Measurements from ENCODE around the gene PTPN14. TPM values are rescaled to one million over a fixed set of nuclear protein-coding genes. Genes with fewer than 3 reads are reported as not detected.

PTPN14 gene
- total RNA-seq, 1 experiment from 2014 or later: 76.4 TPM

- no peaks in the 10 kb centered on the region for H3K23me2 ChIP-seq (ENCODE audit: insufficient read length, low read depth, low read length, poor library complexity, severe bottlenecking)
- no peak overlapping the region for H3K23ac ChIP-seq (ENCODE audit: insufficient read length, low read depth, low read length)
- H4K8ac ChIP-seq (replicated peaks; ENCODE audit: insufficient read length, low read depth, low read length): no peak overlapping the region
- H3K9me3 ChIP-seq (ENCODE audit: control insufficient read depth, low read depth, low read length): no peaks in the 10 kb centered on the region
- H3K18ac ChIP-seq (ENCODE audit: insufficient read length, low read depth, low read length): no peak overlapping the region
- no peak overlapping the region for H2AFZ ChIP-seq (ENCODE audit: low read length)
- no peak overlapping the region for H2BK5ac ChIP-seq (ENCODE audit: insufficient read length, low read length)
- H3K4me2 ChIP-seq (ENCODE audit: insufficient read depth, insufficient read length, low read length): no peak overlapping the region
- H3K79me2 ChIP-seq (ENCODE audit: insufficient read depth, low read length): peaks cover 25% of the 10 kb centered on the region; the same call in 1 of the 2 replicates
- no CpG with 5 or more reads among the region's 2 CpGs for WGBS (ENCODE audit: extremely low coverage, insufficient read length, low lambda C conversion rate)
- Mint-ChIP-seq H3K9me3 (no peaks in the 10 kb centered on the region), H3K27ac (no peak overlapping the region), H3K4me3 (no peak overlapping the region), H3K4me1 (peaks cover 58 to 68% of the 10 kb centered on the region in 2 experiments), H3K27me3 (ENCODE audit: low read depth) (no peaks in the 10 kb centered on the region), H3K36me3 (ENCODE audit: insufficient read depth in 1 of 3, low read depth in 3 of 3) (no peaks in the 10 kb centered on the region; a peak in 1 of 7 replicates)
- H2AK5ac ChIP-seq (ENCODE audit: insufficient read length, low read length): no peak overlapping the region
- no peaks in the 10 kb centered on the region for H3K27me3 ChIP-seq (ENCODE audit: insufficient read depth, low read length)
- H3K9ac ChIP-seq (ENCODE audit: extremely low read depth, insufficient read length, low read length): no peak overlapping the region
- H4K91ac ChIP-seq (ENCODE audit: insufficient read length, low read depth, low read length): no peak overlapping the region
- H3K56ac ChIP-seq (ENCODE audit: insufficient read length, low read depth, low read length): no peak overlapping the region
- H3K27ac ChIP-seq (ENCODE audit: insufficient read length, low read depth, low read length): no peak overlapping the region
- no peak overlapping the region for H4K5ac ChIP-seq (ENCODE audit: insufficient read length, low read depth, low read length)
- DNase-seq: no peak
- no peak overlapping the region for H3T11ph ChIP-seq (ENCODE audit: low read length)
- no peaks in the 10 kb centered on the region for H4K20me1 ChIP-seq (ENCODE audit: control insufficient read depth, insufficient read depth, insufficient read length)
- TF ChIP-seq CTCF (conservative IDR thresholded peaks at IDR 0.05): no peak
- H2BK12ac ChIP-seq (ENCODE audit: insufficient read length, low read depth, low read length): no peak overlapping the region
- no peak overlapping the region for H3K4ac ChIP-seq (ENCODE audit: low read depth, low read length)
- no peak overlapping the region for H3K14ac ChIP-seq (ENCODE audit: insufficient read depth, low read length)
- no peak overlapping the region for H2BK120ac ChIP-seq (ENCODE audit: low read depth, low read length, poor library complexity, severe bottlenecking)
- H2BK15ac ChIP-seq (ENCODE audit: low read depth, low read length): no peak overlapping the region
- H3K79me1 ChIP-seq (ENCODE audit: insufficient read depth, low read depth, low read length, poor library complexity, severe bottlenecking): peaks cover 4% of the 10 kb centered on the region
- peaks cover 25% of the 10 kb centered on the region for H3K4me1 ChIP-seq (ENCODE audit: insufficient read depth, low read length)
- H2BK20ac ChIP-seq (ENCODE audit: low read depth, low read length, poor library complexity, severe bottlenecking): no peak overlapping the region
These were observed 76.1 kb downstream of the PTPN14 start for GRCh38 chr1:214475331-214475730.
